ENCODE measurements around the gene OPA3. TPM values are rescaled to one million over a fixed set of nuclear protein-coding genes. Genes with fewer than 3 reads are reported as not detected.
A peak's percentile ranks its signal among the peaks of the same experiment; 100 is the strongest.

The OPA3 gene
- total and polyA plus RNA-seq, 2 experiments from 2014 or later = 5.3 to 11.8 TPM

DNA sequence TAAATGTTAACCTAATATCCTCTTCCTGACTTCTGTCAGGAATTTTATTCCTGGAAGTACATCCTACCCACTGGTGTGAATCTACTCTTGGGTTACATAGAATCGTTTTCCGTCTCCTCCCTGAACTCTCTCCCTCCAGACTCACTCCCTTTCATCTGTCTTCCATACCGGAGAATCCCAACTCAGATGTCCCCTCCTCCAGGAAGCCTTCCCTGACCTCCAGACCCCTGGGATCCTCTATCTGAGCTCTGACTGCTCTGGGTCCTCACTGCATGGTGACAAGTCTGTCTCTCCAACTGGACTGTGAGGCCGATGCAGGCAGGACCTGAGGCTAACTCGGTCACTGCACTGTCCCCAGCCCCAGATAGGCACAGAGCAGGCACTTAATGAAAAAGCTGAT, 24.6 kb downstream of the OPA3 start:
- H3K4me1 ChIP-seq (ENCODE audit: insufficient read depth) = no peaks in the 10 kb centered on the region
- no peaks in the 10 kb centered on the region for H3K9me2 ChIP-seq (ENCODE audit: insufficient read depth)
- H3K4me2 ChIP-seq (ENCODE audit: unreplicated experiment) = no peak overlapping the region
- no peak overlapping the region for H3K9ac ChIP-seq
- no peaks in the 10 kb centered on the region for H3K9me3 ChIP-seq (ENCODE audit: low read depth)
- no peaks in the 10 kb centered on the region for H3F3A ChIP-seq (ENCODE audit: insufficient read depth)
- TF ChIP-seq EZH2 (IDR thresholded peaks at IDR 0.05; ENCODE audit: insufficient read depth, poor library complexity, severe bottlenecking) = no peak
- no peak for TF ChIP-seq EZH2phosphoT487 (IDR thresholded peaks at IDR 0.05; ENCODE audit: insufficient read depth, low read depth)
- no peak overlapping the region for H3K4me3 ChIP-seq
- WGBS, 2 experiments (ENCODE audit: low coverage in 1 of 2, low lambda C conversion rate in 2 of 2, missing lambda C conversion rate in 2 of 2) = 76 to 82% methylated on average over 5 of the region's 5 CpGs
- H3K36me3 ChIP-seq (ENCODE audit: low read depth) = no peaks in the 10 kb centered on the region
- no peaks in the 10 kb centered on the region for H4K20me1 ChIP-seq (ENCODE audit: insufficient read depth)
- no peak overlapping the region for H3K27ac ChIP-seq
- no peak overlapping the region for H2AFZ ChIP-seq
- no peaks in the 10 kb centered on the region for H3K27me3 ChIP-seq (replicated peaks; ENCODE audit: insufficient read depth)
- no peak for DNase-seq
- in situ Hi-C loops (cut with MboI) = no loop called here
- no peaks in the 10 kb centered on the region; the same call in 1 of the 2 replicates for H3K79me2 ChIP-seq (ENCODE audit: insufficient read depth)

DNA sequence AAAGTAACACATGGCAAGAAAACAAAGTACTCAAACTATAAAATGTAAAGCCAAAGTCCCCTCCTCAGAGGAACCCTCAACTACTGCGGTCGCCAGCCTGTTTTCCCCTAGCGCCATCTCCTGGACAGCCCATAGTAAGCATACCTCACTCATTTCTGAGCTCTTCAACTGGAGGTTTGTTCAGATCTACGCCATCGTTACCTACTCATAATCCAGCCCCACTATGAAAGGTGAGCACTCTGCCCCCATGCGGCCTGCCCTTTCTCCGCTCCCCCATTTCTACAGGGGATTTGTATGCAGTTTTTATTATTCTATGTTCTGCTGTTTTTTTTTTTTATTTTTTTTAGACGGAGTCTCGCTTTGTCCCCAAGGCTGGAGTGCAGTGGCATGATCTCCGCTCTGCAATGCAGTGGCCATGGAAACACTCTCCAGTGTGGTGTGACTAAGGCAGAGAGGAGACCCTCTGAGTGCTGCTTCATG, 26.2 kb downstream of the OPA3 start:
- no peak overlapping the region for H3K27ac ChIP-seq
- peak; percentile 64 for DNase-seq
- H3K79me2 ChIP-seq (ENCODE audit: insufficient read depth) = no peaks in the 10 kb centered on the region; the same call in 1 of the 2 replicates
- TF ChIP-seq EZH2 (IDR thresholded peaks at IDR 0.05; ENCODE audit: insufficient read depth, poor library complexity, severe bottlenecking) (no peak), EZH2phosphoT487 (IDR thresholded peaks at IDR 0.05; ENCODE audit: insufficient read depth, low read depth) (no peak)
- H3K9me3 ChIP-seq (ENCODE audit: low read depth) = no peaks in the 10 kb centered on the region
- H3K27me3 ChIP-seq (replicated peaks; ENCODE audit: insufficient read depth) = no peaks in the 10 kb centered on the region
- no peak overlapping the region for H3K4me2 ChIP-seq (ENCODE audit: unreplicated experiment)
- H3K9ac ChIP-seq = no peak overlapping the region
- H3K4me3 ChIP-seq = no peak overlapping the region
- in situ Hi-C loops (cut with MboI) = no loop called here
- H4K20me1 ChIP-seq (ENCODE audit: insufficient read depth) = no peaks in the 10 kb centered on the region
- H2AFZ ChIP-seq = no peak overlapping the region
- H3K36me3 ChIP-seq (ENCODE audit: low read depth) = no peaks in the 10 kb centered on the region
- 60 to 62% methylated on average over 10 of the region's 10 CpGs for WGBS, 2 experiments (ENCODE audit: low coverage in 1 of 2, low lambda C conversion rate in 2 of 2, missing lambda C conversion rate in 2 of 2)
- no peaks in the 10 kb centered on the region for H3K9me2 ChIP-seq (ENCODE audit: insufficient read depth)
- H3F3A ChIP-seq (ENCODE audit: insufficient read depth) = no peaks in the 10 kb centered on the region
- no peaks in the 10 kb centered on the region for H3K4me1 ChIP-seq (ENCODE audit: insufficient read depth)

DNA sequence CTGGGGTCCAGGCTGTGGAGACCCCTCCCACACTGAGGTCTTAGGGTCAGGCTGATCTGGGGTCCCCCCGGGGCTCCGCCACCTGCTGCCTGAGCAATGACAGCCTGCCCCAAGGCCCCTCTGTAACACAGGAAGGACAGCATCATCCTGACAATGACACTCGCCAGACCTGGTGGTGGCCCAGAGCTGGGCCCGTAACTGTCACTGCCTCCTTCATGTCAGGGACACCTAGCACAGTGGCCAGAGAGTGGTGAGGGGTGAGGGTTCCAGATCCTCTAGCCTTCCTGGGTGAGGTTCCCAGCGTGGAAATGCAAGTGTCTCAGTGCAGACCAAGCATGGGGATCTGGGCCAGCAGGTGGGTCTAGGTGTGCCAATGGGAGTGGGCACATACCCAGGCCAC, 27.8 kb downstream of the OPA3 start:
- no peaks in the 10 kb centered on the region for H3K27me3 ChIP-seq (replicated peaks; ENCODE audit: insufficient read depth)
- H3K4me3 ChIP-seq = no peak overlapping the region
- H3K79me2 ChIP-seq (ENCODE audit: insufficient read depth) = no peaks in the 10 kb centered on the region; the same call in 1 of the 2 replicates
- in situ Hi-C loops (cut with MboI) = no loop called here
- no peak overlapping the region for H3K9ac ChIP-seq
- H3K9me3 ChIP-seq (ENCODE audit: low read depth) = no peaks in the 10 kb centered on the region
- TF ChIP-seq EZH2 (IDR thresholded peaks at IDR 0.05; ENCODE audit: insufficient read depth, poor library complexity, severe bottlenecking) = no peak
- TF ChIP-seq EZH2phosphoT487 (IDR thresholded peaks at IDR 0.05; ENCODE audit: insufficient read depth, low read depth) = no peak
- no peak overlapping the region for H3K27ac ChIP-seq
- no peaks in the 10 kb centered on the region for H3F3A ChIP-seq (ENCODE audit: insufficient read depth)
- 94 to 96% methylated on average over 5 of the region's 5 CpGs for WGBS, 2 experiments (ENCODE audit: low coverage in 1 of 2, low lambda C conversion rate in 2 of 2, missing lambda C conversion rate in 2 of 2)
- no peak for DNase-seq
- no peaks in the 10 kb centered on the region for H3K36me3 ChIP-seq (ENCODE audit: low read depth)
- no peak overlapping the region for H3K4me2 ChIP-seq (ENCODE audit: unreplicated experiment)
- no peaks in the 10 kb centered on the region for H4K20me1 ChIP-seq (ENCODE audit: insufficient read depth)
- H3K4me1 ChIP-seq (ENCODE audit: insufficient read depth) = no peaks in the 10 kb centered on the region
- H3K9me2 ChIP-seq (ENCODE audit: insufficient read depth) = no peaks in the 10 kb centered on the region
- H2AFZ ChIP-seq = no peak overlapping the region

DNA sequence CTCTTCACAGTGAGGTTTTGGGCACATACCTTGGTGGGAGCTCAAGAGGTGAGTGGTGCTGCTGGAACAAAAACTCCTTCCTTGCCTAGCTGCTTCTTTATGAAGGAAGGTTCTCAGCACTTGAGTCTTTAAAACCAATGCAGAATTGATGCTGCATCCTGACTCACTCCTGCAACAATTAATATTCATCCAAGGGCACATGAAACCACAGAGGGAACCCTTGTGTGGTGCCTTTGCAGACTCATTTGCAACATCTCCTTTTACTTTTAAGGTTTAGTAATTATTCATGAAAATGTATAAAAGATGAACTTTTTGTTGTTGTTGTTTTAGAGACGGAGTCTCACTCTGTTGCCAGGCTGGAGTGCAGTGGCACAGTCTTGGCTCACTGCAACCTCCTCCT, 30.1 kb downstream of the OPA3 start:
- Histone ChIP-seq H2AFZ (no peak overlapping the region), H3K9me2 (ENCODE audit: insufficient read depth) (no peaks in the 10 kb centered on the region), H3K27ac (no peak overlapping the region), H4K20me1 (ENCODE audit: insufficient read depth) (no peaks in the 10 kb centered on the region), H3K9ac (no peak overlapping the region), H3K36me3 (ENCODE audit: low read depth) (no peaks in the 10 kb centered on the region), H3K9me3 (ENCODE audit: low read depth) (no peaks in the 10 kb centered on the region), H3K4me2 (ENCODE audit: unreplicated experiment) (no peak overlapping the region), H3K4me3 (no peak overlapping the region), H3K27me3 (replicated peaks; ENCODE audit: insufficient read depth) (no peaks in the 10 kb centered on the region), H3K4me1 (ENCODE audit: insufficient read depth) (no peaks in the 10 kb centered on the region), H3F3A (ENCODE audit: insufficient read depth) (no peaks in the 10 kb centered on the region), H3K79me2 (ENCODE audit: insufficient read depth) (no peaks in the 10 kb centered on the region; the same call in 1 of the 2 replicates)
- no peak for TF ChIP-seq EZH2 (IDR thresholded peaks at IDR 0.05; ENCODE audit: insufficient read depth, poor library complexity, severe bottlenecking)
- no peak for TF ChIP-seq EZH2phosphoT487 (IDR thresholded peaks at IDR 0.05; ENCODE audit: insufficient read depth, low read depth)
- in situ Hi-C loops (cut with MboI) = no loop called here
- WGBS, 2 experiments (ENCODE audit: low coverage in 1 of 2, low lambda C conversion rate in 2 of 2, missing lambda C conversion rate in 2 of 2) = 33 to 67% methylated on average over 1 of the region's 1 CpG
- peak; percentile 19 for DNase-seq

- no peaks in the 10 kb centered on the region for H4K20me1 ChIP-seq (ENCODE audit: insufficient read depth)
- no peak overlapping the region for H3K4me3 ChIP-seq
- no peaks in the 10 kb centered on the region for H3K9me2 ChIP-seq (ENCODE audit: insufficient read depth)
- TF ChIP-seq EZH2 (IDR thresholded peaks at IDR 0.05; ENCODE audit: insufficient read depth, poor library complexity, severe bottlenecking) (no peak), EZH2phosphoT487 (IDR thresholded peaks at IDR 0.05; ENCODE audit: insufficient read depth, low read depth) (no peak)
- H3K9me3 ChIP-seq (ENCODE audit: low read depth) = no peaks in the 10 kb centered on the region
- DNase-seq = no peak
- H3K4me2 ChIP-seq (ENCODE audit: unreplicated experiment) = no peak overlapping the region
- no peaks in the 10 kb centered on the region for H3K36me3 ChIP-seq (ENCODE audit: low read depth)
- no peaks in the 10 kb centered on the region for H3K27me3 ChIP-seq (replicated peaks; ENCODE audit: insufficient read depth)
- H3K27ac ChIP-seq = no peak overlapping the region
- H2AFZ ChIP-seq = no peak overlapping the region
- H3K79me2 ChIP-seq (ENCODE audit: insufficient read depth) = no peaks in the 10 kb centered on the region; the same call in 1 of the 2 replicates
- WGBS, 2 experiments (ENCODE audit: low coverage in 1 of 2, low lambda C conversion rate in 2 of 2, missing lambda C conversion rate in 2 of 2) = 89 to 91% methylated on average over 30 to 33 of the region's 34 CpGs
- H3F3A ChIP-seq (ENCODE audit: insufficient read depth) = no peaks in the 10 kb centered on the region
- 0 out of 2 replicates have a peak, but pooled peaks cover under 1% of the 10 kb centered on the region for H3K4me1 ChIP-seq (ENCODE audit: insufficient read depth)
- no peak overlapping the region for H3K9ac ChIP-seq
- in situ Hi-C loops (cut with MboI) = no loop called here
Measured at GRCh38 chr19:45553464-45553863, 31.1 kb downstream of the OPA3 start.
